ENCODE data around the gene RINT1.

Gene RINT1

GRCh38 chr7:105530546-105530945, 1.5 kb upstream of the RINT1 start:
- H3K4me1 ChIP-seq (ENCODE audit: control insufficient read depth, insufficient read depth, low read length, poor library complexity, severe bottlenecking) = peaks cover 13% of the 10 kb centered on the region
- peak overlapping the region; percentile 76 for H3K27ac ChIP-seq (ENCODE audit: insufficient read depth, low read length, poor library complexity, severe bottlenecking)
- no peak overlapping the region for H3K4me3 ChIP-seq (ENCODE audit: insufficient read depth, low read depth, low read length, poor library complexity, severe bottlenecking)
- no peaks in the 10 kb centered on the region for H3K27me3 ChIP-seq (replicated peaks; ENCODE audit: control insufficient read depth, insufficient read depth, low read length, poor library complexity, severe bottlenecking)
- DNase-seq = no peak
- peaks cover 2% of the 10 kb centered on the region for H3K36me3 ChIP-seq (ENCODE audit: control insufficient read depth, insufficient read depth, low read length)
- H3K9me3 ChIP-seq (ENCODE audit: control insufficient read depth, low read length) = no peaks in the 10 kb centered on the region

DNA sequence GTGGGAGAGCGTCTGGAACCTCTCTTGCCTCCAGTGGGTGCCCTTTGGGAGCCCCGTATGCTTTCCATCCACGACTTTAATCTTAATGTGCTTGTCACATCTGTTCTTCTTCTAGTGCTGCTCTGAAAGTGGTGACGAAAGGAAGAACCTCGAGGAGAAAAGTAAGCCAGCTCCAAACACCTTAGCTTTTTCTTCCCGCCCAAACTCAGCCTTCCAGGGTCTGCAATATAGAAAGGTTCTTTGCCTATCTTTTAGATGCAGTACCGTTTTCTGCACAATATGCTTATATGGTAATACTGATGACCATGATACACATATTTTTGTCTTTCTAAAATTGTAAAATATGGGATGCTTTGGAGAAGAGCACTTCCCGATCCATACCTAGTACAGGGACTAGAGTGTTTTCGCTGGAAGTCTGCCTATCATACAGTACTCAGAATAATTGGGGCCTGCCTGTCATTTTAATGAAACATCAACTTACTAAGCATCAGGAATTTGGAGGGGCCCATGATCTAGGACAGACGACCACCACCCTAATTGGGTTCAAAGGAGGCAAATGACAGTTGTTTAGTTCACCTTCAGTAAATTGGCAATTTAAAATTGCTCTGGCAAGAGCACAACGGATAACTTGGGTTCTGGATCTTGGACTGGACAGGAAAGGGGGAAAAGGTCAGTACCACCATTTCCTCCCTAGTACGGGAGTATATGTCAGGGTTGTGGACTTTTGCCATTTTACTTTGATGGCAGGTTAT, 884 bp downstream of the RINT1 start:
- no peaks in the 10 kb centered on the region for H3K9me3 ChIP-seq (ENCODE audit: control insufficient read depth, low read length)
- H3K4me3 ChIP-seq (ENCODE audit: insufficient read depth, low read depth, low read length, poor library complexity, severe bottlenecking) = peak overlapping the region; percentile 89
- H3K36me3 ChIP-seq (ENCODE audit: control insufficient read depth, insufficient read depth, low read length) = peaks cover 11% of the 10 kb centered on the region
- peak overlapping the region; percentile 76 for H3K27ac ChIP-seq (ENCODE audit: insufficient read depth, low read length, poor library complexity, severe bottlenecking)
- peaks cover 15% of the 10 kb centered on the region for H3K4me1 ChIP-seq (ENCODE audit: control insufficient read depth, insufficient read depth, low read length, poor library complexity, severe bottlenecking)
- no peak for DNase-seq
- no peaks in the 10 kb centered on the region for H3K27me3 ChIP-seq (replicated peaks; ENCODE audit: control insufficient read depth, insufficient read depth, low read length, poor library complexity, severe bottlenecking)

DNA sequence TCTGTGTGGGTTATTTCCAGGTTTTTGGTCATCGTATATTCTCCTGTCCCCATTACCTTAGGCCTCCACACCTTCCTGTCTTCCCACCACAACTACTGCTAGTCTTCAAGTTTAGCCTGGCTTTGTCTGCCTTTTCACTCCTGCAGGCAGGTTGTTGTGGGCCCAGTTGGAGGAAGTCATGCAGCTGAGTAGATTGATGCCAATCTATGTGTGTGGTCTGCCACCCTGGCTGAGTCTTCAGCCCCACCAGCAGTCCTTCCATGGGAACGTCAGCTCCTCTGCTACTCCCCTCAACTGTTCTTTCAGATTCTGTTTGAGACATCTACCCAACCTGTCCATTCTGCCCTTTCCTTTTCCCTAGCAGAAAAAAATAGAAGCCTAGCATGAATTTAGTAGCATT, 6.3 kb downstream of the RINT1 start:
- Histone ChIP-seq H3K4me1 (ENCODE audit: control insufficient read depth, insufficient read depth, low read length, poor library complexity, severe bottlenecking) (peaks cover 5% of the 10 kb centered on the region), H3K4me3 (ENCODE audit: insufficient read depth, low read depth, low read length, poor library complexity, severe bottlenecking) (no peak overlapping the region), H3K9me3 (ENCODE audit: control insufficient read depth, low read length) (no peaks in the 10 kb centered on the region), H3K36me3 (ENCODE audit: control insufficient read depth, insufficient read depth, low read length) (peaks cover 40% of the 10 kb centered on the region), H3K27ac (ENCODE audit: insufficient read depth, low read length, poor library complexity, severe bottlenecking) (no peak overlapping the region), H3K27me3 (replicated peaks; ENCODE audit: control insufficient read depth, insufficient read depth, low read length, poor library complexity, severe bottlenecking) (no peaks in the 10 kb centered on the region)
- no peak for DNase-seq

DNA sequence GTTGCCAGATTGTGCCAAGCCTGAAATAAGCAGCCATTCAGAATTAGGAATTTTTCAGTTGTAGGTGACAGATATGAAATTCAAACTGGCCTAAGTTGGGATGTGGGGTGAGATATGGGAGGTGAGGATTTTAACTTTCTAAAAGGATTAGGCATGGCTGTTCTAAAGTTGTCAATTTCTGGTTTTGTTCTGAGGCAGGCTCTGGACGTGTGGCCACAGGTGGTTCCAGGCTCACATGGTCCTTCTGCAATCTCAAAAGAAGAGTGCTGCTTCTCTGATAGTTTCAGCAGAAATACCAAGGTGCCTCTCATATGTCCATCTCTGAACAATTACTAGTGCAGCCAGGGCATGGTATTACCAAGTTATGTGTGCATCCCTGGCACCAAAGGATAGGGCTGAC, 27.9 kb downstream of the RINT1 start:
- DNase-seq = no peak
- Histone ChIP-seq H3K36me3 (ENCODE audit: control insufficient read depth, insufficient read depth, low read length) (peaks cover 42% of the 10 kb centered on the region), H3K4me3 (ENCODE audit: insufficient read depth, low read depth, low read length, poor library complexity, severe bottlenecking) (no peak overlapping the region), H3K27ac (ENCODE audit: insufficient read depth, low read length, poor library complexity, severe bottlenecking) (no peak overlapping the region), H3K4me1 (ENCODE audit: control insufficient read depth, insufficient read depth, low read length, poor library complexity, severe bottlenecking) (no peaks in the 10 kb centered on the region), H3K9me3 (ENCODE audit: control insufficient read depth, low read length) (no peaks in the 10 kb centered on the region), H3K27me3 (replicated peaks; ENCODE audit: control insufficient read depth, insufficient read depth, low read length, poor library complexity, severe bottlenecking) (no peaks in the 10 kb centered on the region)

DNA sequence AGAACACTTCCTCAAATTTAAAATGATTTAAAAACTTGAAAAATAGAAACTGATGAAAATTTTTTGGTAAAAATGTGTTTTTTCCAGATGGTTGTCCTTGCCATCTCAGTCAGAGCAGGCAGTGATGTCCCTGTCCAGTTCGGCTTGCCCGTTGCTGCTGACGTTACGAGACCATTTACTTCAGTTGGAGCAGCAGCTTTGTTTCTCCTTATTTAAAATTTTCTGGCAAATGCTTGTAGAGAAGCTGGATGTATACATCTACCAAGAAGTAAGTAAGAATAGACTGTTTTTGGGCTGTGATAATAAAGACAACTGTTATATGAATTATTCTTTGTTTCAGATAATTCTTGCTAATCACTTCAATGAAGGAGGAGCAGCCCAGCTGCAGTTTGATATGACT, 33.2 kb downstream of the RINT1 start:
- DNase-seq = no peak
- peaks cover 50% of the 10 kb centered on the region for H3K36me3 ChIP-seq (ENCODE audit: control insufficient read depth, insufficient read depth, low read length)

GRCh38 chr7:105567024-105567423, 35.0 kb downstream of the RINT1 start:
- H3K36me3 ChIP-seq (ENCODE audit: control insufficient read depth, insufficient read depth, low read length) = peaks cover 41% of the 10 kb centered on the region
- H3K27ac ChIP-seq (ENCODE audit: insufficient read depth, low read length, poor library complexity, severe bottlenecking) = no peak overlapping the region
- H3K9me3 ChIP-seq (ENCODE audit: control insufficient read depth, low read length) = no peaks in the 10 kb centered on the region
- H3K4me1 ChIP-seq (ENCODE audit: control insufficient read depth, insufficient read depth, low read length, poor library complexity, severe bottlenecking) = no peaks in the 10 kb centered on the region
- H3K4me3 ChIP-seq (ENCODE audit: insufficient read depth, low read depth, low read length, poor library complexity, severe bottlenecking) = no peak overlapping the region
- DNase-seq = no peak
- H3K27me3 ChIP-seq (replicated peaks; ENCODE audit: control insufficient read depth, insufficient read depth, low read length, poor library complexity, severe bottlenecking) = no peaks in the 10 kb centered on the region

More for the DNA sequence above, 33.2 kb downstream of the RINT1 start:
- H3K4me1 ChIP-seq (ENCODE audit: control insufficient read depth, insufficient read depth, low read length, poor library complexity, severe bottlenecking) = no peaks in the 10 kb centered on the region
- no peaks in the 10 kb centered on the region for H3K9me3 ChIP-seq (ENCODE audit: control insufficient read depth, low read length)
- H3K4me3 ChIP-seq (ENCODE audit: insufficient read depth, low read depth, low read length, poor library complexity, severe bottlenecking) = no peak overlapping the region
- H3K27ac ChIP-seq (ENCODE audit: insufficient read depth, low read length, poor library complexity, severe bottlenecking) = no peak overlapping the region
- no peaks in the 10 kb centered on the region for H3K27me3 ChIP-seq (replicated peaks; ENCODE audit: control insufficient read depth, insufficient read depth, low read length, poor library complexity, severe bottlenecking)

DNA sequence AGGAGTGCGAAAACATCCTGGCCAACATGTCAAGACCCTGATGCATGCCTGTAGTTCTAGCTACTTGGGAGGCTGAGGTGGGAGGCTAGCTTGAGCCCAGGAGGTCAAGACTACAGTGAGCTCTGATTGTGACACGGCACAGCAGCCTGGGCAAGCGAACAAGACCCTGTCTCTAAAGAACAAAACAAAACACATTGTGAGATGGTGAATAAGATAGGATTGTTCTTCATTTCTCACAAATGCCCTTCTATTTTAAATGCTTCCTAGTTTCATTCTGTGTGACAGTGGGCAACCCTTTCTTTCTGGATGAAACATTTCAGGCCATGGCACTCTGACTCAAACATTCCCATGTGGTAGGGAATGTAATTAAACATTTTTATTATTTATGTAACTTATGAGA, 35.8 kb downstream of the RINT1 start:
- no peaks in the 10 kb centered on the region for H3K4me1 ChIP-seq (ENCODE audit: control insufficient read depth, insufficient read depth, low read length, poor library complexity, severe bottlenecking)
- peaks cover 39% of the 10 kb centered on the region for H3K36me3 ChIP-seq (ENCODE audit: control insufficient read depth, insufficient read depth, low read length)
- no peak overlapping the region for H3K27ac ChIP-seq (ENCODE audit: insufficient read depth, low read length, poor library complexity, severe bottlenecking)
- H3K4me3 ChIP-seq (ENCODE audit: insufficient read depth, low read depth, low read length, poor library complexity, severe bottlenecking) = no peak overlapping the region
- DNase-seq = no peak
- no peaks in the 10 kb centered on the region for H3K9me3 ChIP-seq (ENCODE audit: control insufficient read depth, low read length)
- no peaks in the 10 kb centered on the region for H3K27me3 ChIP-seq (replicated peaks; ENCODE audit: control insufficient read depth, insufficient read depth, low read length, poor library complexity, severe bottlenecking)

DNA sequence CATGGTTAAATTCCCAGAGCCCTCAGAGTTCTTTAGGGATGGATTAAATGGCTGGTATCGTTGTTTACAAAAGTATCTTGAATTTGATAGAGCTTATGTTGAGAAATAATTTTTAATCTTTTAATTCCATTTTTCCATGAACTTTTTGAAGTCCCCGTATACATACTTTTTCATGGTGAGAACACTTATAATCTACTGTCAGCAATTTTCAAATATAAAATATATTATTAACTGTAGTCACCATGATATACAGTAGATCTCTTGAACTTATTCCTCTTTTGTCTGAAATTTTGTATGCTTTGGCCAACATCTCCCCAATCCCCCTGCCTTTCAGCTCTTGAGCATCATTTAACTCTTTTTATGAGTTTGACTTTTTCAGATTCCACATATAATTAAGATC, 39.9 kb downstream of the RINT1 start:
- H3K4me3 ChIP-seq (ENCODE audit: insufficient read depth, low read depth, low read length, poor library complexity, severe bottlenecking) = no peak overlapping the region

DNA sequence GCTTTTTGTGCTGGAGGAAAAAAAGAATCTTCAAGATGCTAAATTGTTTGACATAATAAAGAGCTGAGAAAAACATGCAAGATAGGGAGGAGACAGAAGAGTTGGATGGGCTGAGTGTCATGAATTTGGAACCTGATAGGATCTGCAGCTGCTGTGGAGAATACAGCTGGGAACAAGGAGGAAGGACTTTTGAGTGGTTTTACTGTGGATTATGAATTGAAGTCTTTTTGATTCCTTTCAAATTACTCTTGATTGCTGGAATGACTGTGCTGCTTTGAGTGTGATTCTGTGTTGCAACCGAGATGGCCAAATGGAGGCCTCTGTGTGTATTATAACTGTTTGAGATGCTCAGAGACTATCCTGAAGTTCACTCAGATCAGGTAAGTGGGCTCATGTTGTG, 45.2 kb downstream of the RINT1 start:
- DNase-seq = no peak
- no peak overlapping the region for H3K4me3 ChIP-seq (ENCODE audit: insufficient read depth, low read depth, low read length, poor library complexity, severe bottlenecking)
- H3K36me3 ChIP-seq (ENCODE audit: control insufficient read depth, insufficient read depth, low read length) = no peaks in the 10 kb centered on the region
- H3K27me3 ChIP-seq (replicated peaks; ENCODE audit: control insufficient read depth, insufficient read depth, low read length, poor library complexity, severe bottlenecking) = no peaks in the 10 kb centered on the region
- no peak overlapping the region for H3K27ac ChIP-seq (ENCODE audit: insufficient read depth, low read length, poor library complexity, severe bottlenecking)
- peaks cover 6% of the 10 kb centered on the region for H3K4me1 ChIP-seq (ENCODE audit: control insufficient read depth, insufficient read depth, low read length, poor library complexity, severe bottlenecking)
- no peaks in the 10 kb centered on the region for H3K9me3 ChIP-seq (ENCODE audit: control insufficient read depth, low read length)

More for the DNA sequence above, 39.9 kb downstream of the RINT1 start:
- no peak for DNase-seq
- Histone ChIP-seq H3K27me3 (replicated peaks; ENCODE audit: control insufficient read depth, insufficient read depth, low read length, poor library complexity, severe bottlenecking) (no peaks in the 10 kb centered on the region), H3K4me1 (ENCODE audit: control insufficient read depth, insufficient read depth, low read length, poor library complexity, severe bottlenecking) (no peaks in the 10 kb centered on the region), H3K36me3 (ENCODE audit: control insufficient read depth, insufficient read depth, low read length) (peaks cover 13% of the 10 kb centered on the region), H3K9me3 (ENCODE audit: control insufficient read depth, low read length) (no peaks in the 10 kb centered on the region), H3K27ac (ENCODE audit: insufficient read depth, low read length, poor library complexity, severe bottlenecking) (no peak overlapping the region)

DNA sequence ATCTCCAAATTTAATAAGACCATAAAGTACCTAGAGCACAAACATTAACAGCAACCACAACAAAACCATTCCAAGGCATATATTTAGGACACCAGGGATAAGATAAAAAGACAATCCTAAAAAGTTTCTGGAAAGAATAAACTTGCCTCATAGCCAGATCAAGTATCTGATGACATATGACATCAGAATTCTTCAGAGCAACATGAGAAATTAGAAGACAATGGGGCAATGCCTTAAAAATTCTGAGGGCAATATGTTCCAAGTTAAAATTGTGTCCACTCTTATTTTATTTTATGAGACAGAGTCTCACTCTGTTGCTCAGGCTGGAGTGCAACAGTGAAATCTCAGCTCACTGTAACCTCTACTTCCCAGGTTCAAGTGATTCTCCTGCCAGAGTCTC, 46.5 kb downstream of the RINT1 start:
- no peaks in the 10 kb centered on the region for H3K27me3 ChIP-seq (replicated peaks; ENCODE audit: control insufficient read depth, insufficient read depth, low read length, poor library complexity, severe bottlenecking)
- no peaks in the 10 kb centered on the region for H3K36me3 ChIP-seq (ENCODE audit: control insufficient read depth, insufficient read depth, low read length)
- no peak overlapping the region for H3K27ac ChIP-seq (ENCODE audit: insufficient read depth, low read length, poor library complexity, severe bottlenecking)
- DNase-seq = no peak
- H3K4me1 ChIP-seq (ENCODE audit: control insufficient read depth, insufficient read depth, low read length, poor library complexity, severe bottlenecking) = peaks cover 6% of the 10 kb centered on the region
- no peaks in the 10 kb centered on the region for H3K9me3 ChIP-seq (ENCODE audit: control insufficient read depth, low read length)
- no peak overlapping the region for H3K4me3 ChIP-seq (ENCODE audit: insufficient read depth, low read depth, low read length, poor library complexity, severe bottlenecking)

Measured in effector memory CD4-positive, alpha-beta T cell (primary cell).